NCI-H226 (cell line): Measurements from ENCODE around the gene IFT57.
"Not testable (repeated sequence)": the region's sequence is repeated elsewhere in the genome, so short reads cannot be mapped to it uniquely, and the experiment has no call there.

ENCODE experiments used
- DNase-seq: peaks from one replicate; pipeline ENCODE4 v3.0.0-alpha.2; 2015

The IFT57 gene

GRCh38 chr3:108221911-108222852, at the start of gene IFT57:
IFT57 (minus strand) TSS chr3:108222424; CDS start chr3:108222322, 102 bp downstream.
- DNase-seq = peak; percentile 94

GRCh38 chr3:108271626-108272025, 49.4 kb upstream of the IFT57 start:
- DNase-seq = no peak

GRCh38 chr3:108268235-108268634, 46.0 kb upstream of the IFT57 start:
- not testable (repeated sequence) for DNase-seq

DNA sequence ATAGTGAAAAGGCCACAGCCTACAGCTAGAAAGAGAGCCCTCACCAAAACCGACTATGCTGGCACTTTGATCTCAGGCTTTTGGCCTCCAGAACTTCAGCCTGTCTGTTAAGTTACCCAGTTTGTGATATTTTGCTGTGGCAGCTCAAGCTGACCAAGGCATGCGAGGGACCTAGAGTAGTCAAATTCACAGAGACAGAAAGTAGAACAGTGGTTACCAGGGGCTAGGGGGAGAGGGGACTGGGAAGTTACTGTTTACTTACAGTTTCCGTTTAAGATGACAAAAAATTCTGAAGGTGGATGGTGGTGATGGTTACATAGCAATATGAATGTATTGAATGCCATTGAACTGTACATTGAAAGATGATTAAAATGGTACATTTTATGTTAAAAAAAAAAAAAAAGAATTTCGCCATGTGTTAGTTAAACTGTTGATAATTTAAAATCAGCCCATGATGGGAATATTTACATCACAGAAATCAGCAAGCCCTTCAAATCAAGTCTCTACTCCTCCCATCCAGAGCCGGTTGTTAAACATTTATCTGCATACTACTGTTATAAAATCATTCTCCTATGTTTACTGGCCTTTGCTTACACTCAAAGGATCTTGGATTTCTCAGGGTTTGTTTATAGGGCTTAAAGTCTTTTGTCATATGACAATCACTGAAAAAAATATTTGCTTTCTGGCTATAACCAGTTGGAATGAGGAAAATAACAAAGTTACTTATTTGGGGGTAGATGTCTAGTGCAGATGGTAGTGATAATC, 42.5 kb upstream of the IFT57 start:
- not testable (repeated sequence) for DNase-seq

DNA sequence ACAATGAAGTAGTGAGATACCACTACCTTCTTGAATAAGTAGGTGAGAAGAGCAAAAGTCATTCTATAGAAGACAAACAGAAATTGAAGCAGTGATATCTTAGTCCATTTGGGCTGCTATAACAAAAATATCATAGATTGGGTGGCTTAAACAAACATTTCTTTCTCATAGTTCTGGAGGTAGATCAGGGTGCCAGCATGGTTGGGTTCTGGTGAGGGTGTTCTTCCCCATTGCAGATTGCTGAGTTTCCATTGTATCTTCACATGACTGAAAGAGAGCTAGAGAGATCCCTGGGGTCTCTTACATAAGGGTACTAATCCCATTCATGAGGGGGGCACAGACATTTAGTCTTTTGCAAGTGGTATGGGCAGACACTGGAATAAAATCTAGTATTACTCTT, 32.9 kb upstream of the IFT57 start:
- no peak for DNase-seq

- no peak for DNase-seq
Measured at GRCh38 chr3:108251844-108252243, 29.6 kb upstream of the IFT57 start.

- DNase-seq = no peak
Measured at GRCh38 chr3:108251265-108251664, 29.0 kb upstream of the IFT57 start.

DNA sequence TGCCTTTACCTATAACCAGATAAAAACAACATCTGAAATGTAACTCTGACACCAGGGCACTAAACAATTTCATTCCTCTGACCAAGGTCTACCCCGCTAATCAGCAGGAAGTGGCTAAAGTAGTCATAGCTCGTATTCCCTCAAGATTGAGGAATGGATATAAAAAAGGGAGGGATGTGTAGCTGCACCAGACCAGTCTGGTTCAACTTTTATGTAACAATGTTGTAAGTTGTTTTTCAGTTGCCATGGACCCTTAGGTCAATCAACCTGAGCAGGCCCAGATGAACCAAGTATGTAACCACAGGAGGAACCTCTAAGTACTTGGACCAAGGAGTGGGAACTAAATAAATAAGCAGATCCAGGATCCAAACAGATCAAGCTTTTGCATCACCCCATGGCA, 28.4 kb upstream of the IFT57 start:
- DNase-seq = peak; percentile 61

- DNase-seq = no peak
Measured at GRCh38 chr3:108243243-108243642, 21.0 kb upstream of the IFT57 start.

DNA sequence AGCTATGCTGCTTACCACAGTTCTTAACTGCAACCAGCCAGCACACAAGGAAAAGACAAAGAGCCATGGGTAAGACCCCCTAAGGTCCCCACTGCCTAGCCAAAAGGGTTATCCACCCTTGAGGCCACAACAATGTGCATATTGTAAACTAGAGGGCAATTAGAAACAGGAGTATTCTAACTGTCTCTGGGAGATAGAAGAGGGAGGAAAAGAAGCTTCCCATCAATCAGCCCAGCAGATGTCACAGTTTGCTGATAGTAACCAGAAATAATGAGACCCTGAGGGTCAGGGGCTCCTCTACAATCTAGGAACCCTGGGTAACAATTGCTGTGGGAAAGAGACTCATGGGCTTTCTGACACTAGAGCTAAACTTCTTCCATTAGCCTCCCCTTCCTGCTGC, 20.6 kb upstream of the IFT57 start:
- DNase-seq = no peak

DNA sequence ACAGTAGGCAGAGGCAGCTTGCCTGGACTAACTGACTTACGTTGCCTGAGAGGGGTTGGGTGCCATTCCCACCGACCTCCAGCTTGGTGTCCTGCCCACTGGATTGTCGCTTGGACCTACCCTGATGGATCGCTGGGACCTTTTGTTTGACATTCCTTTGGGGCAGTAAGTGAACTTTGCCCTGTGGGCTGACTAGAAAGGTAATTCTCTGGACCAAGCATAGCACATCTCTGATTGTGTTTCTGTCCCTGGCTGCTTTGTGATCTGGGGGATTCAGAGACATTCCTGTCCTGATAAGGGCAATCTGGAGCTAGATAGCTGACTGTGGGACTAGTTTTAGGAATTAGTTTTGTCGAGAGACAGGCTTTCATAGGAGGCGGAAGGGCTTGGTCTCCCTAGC, 19.5 kb upstream of the IFT57 start:
- no peak for DNase-seq

GRCh38 chr3:108241146-108241545, 18.9 kb upstream of the IFT57 start:
- no peak for DNase-seq

DNA sequence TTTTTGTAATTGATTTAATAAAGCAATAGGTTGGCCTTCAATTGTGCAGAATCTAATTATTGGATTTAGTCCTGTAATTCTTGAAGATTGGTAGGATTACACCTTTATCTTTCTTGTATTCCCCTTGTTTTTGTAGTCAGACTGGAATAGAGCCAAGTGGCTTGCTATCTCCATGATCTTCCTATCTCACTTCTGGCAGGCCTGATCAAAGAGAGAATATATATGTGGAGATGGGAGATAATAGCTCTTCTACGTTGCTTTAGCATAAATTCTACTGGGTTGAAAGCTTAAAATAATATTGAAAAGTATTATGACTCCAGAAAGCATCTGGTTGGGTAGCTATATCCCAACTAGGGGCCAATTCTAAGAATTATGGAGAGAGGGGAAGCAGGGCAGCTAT, 16.9 kb upstream of the IFT57 start:
- DNase-seq = no peak

GRCh38 chr3:108235290-108235689, 13.1 kb upstream of the IFT57 start:
- DNase-seq = no peak

GRCh38 chr3:108234387-108234957, 12.2 kb upstream of the IFT57 start:
- no peak for DNase-seq

DNA sequence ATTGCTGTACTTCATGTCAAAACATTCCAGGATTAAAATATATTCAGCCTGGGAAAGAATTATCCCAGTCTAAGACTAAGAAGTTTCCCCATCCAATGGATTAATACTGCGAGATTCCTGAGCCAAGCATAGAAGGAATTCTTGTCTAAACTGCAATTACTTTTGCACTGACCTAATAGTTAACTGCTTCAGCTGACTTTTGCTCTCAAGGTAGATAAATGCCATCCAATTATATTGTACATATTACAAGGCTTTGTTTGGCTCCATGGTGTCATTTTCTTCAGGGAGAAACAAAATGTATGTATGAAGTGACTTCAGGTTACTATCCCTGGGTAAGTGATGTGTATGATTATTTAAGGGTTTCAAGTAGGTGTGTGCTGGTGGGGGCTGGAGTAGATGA, 6.1 kb upstream of the IFT57 start:
- no peak for DNase-seq

GRCh38 chr3:108227131-108227530, 4.9 kb upstream of the IFT57 start:
- DNase-seq = no peak

DNA sequence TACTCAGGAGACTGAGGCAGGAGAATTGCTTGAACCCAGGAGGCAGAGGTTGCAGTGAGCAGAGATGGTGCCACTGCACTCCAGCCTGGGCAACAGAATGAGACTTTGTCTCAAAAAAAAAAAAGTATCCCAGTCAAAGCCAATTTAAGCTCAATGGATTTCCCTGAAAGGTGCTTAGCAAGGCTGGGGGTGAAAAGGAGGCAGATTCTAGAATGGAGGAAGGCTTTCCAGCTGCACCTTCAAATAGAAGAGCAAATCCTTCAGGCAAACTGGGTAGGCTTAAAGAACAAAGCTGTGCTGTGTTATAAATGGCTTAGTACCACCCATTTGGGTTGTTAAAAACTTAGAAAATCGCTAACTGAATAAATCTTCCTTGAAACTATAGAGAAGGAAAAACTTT, 3.0 kb upstream of the IFT57 start:
- DNase-seq = no peak

DNA sequence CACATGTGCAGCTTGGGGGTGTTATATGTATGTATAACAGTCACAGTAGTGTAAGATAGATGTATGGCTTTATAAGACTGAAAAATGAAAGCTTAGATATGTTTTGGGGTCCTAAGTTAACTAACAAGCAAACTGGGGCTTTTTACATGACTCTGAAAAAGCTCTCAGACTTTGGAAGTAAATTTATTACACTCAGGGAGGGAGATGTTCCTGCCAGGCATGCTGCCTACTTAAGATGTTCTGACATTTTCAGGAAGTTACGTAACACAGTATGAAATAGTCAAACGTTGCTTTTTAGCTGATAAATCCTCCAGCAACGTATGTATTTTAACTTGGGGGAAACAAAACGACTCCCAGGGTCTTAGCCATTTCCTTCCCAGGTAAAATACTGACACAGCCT, 1.7 kb upstream of the IFT57 start:
- peak; percentile 49 for DNase-seq

- DNase-seq = no peak
Measured at GRCh38 chr3:108222853-108223565, 785 bp upstream of the IFT57 start.

DNA sequence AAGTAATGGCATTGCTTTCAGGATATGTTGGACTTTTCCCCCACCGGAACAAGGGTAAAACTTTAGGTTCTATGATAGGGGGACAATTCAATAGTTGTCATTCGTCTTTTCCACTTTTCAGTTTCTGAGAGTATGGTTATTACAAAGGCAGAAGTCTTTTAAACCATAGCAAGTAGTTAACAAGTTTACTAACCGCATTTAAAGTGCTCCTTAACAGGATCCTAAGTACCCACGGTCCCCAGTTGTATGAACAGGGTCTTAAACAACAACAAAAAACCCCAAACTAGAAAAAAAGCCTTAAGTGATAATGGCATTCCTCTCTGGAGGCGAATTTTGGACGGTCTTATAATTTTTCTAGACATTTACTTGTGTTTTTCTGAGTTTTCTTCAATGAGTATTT, 831 bp downstream of the IFT57 start:
- no peak for DNase-seq

DNA sequence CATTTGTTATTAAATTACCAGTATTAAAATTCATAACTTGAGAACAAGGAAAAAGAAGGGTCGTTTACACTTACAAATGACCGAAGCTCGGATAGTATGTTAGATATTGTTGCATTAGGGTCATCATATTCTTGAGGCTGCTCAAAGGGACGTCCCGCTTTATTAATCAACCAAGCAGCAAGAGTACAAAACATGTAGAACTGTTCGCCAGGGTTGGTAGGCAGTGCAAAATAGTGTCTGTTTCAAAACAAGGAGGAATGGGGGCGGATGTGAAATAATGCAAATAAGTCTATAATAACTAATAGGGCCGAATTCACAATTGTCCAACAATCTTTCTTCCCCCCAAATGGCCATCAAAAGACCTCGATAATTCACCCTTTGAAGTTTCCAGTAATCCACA, 2.9 kb downstream of the IFT57 start:
- no peak for DNase-seq

DNA sequence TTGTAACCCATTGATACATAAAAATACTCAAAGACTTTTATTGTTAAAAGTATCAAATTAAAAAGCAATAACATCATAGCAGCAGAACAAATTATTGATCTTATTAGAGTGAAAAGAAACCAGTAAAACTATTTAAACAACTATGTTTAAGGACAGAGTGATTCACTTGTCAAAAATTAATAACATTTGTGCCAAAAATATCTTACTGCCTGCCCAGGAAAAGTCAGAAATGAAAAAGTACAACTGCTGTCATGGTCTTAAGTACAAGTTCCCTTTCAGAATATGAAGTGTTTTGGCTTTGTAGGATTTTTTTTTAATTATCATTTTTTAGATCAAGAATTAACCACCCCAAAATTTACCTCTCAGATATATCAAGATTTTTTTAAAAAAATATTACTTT, 3.4 kb downstream of the IFT57 start:
- no peak for DNase-seq
